ENCODE data around the gene FOXP4.

FOXP4 gene

DNA sequence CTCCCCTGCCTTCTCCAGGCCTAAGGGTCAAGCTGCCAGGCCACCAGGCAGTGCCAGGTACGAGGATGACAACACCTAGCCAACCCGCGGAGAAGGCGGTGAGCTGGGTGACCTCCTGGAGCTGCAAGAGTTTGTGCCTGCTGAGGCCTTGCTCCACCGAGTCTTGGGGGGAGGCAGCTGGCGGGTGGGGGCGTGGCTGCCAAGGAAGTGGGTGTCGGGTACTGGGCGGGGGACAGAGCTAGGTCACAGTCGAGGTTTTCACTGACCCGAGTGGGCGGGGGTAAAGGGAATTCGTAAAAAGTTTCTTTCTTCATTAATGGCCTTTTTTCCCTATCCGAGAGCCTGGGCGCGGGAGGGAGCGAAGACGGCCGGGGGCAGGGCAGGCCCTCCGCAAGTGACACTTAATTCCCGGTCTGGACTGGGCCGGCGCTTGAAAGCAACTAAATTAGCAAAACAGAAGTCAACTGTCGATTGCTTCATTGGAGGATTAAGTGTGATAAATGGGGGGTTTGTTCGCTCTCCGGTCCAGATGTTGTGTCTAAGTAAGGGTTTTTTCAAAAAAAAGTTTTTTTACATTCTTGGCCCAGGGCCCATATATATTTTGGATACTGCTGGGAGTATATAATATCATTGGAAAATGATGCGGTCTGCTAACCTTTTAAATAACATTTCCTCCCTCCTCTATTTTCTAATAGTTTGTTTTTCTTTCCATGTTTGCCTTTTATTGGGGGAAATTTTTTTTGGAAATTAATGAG is 43.1 kb upstream of the FOXP4 start:
- TF ChIP-seq, protein P1, sequence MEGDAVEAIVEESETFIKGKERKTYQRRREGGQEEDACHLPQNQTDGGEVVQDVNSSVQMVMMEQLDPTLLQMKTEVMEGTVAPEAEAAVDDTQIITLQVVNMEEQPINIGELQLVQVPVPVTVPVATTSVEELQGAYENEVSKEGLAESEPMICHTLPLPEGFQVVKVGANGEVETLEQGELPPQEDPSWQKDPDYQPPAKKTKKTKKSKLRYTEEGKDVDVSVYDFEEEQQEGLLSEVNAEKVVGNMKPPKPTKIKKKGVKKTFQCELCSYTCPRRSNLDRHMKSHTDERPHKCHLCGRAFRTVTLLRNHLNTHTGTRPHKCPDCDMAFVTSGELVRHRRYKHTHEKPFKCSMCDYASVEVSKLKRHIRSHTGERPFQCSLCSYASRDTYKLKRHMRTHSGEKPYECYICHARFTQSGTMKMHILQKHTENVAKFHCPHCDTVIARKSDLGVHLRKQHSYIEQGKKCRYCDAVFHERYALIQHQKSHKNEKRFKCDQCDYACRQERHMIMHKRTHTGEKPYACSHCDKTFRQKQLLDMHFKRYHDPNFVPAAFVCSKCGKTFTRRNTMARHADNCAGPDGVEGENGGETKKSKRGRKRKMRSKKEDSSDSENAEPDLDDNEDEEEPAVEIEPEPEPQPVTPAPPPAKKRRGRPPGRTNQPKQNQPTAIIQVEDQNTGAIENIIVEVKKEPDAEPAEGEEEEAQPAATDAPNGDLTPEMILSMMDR (IDR thresholded peaks at IDR 0.05; ENCODE audit: control extremely low read depth, extremely low read depth, low read depth, missing control alignments) = no peak
- DNase-seq (ENCODE audit: extremely low spot score) = no peak
- CTCF ChIA-PET = interaction anchor here (1.0 kb wide), 1 partner anchor 14 kb away, joined by 3 read pairs; no protein-coding TSS in a partner anchor
- POLR2A ChIA-PET = interaction anchor here (0.5 kb wide), 1 partner anchor 15 kb away, joined by 4 read pairs; no protein-coding TSS in a partner anchor

DNA sequence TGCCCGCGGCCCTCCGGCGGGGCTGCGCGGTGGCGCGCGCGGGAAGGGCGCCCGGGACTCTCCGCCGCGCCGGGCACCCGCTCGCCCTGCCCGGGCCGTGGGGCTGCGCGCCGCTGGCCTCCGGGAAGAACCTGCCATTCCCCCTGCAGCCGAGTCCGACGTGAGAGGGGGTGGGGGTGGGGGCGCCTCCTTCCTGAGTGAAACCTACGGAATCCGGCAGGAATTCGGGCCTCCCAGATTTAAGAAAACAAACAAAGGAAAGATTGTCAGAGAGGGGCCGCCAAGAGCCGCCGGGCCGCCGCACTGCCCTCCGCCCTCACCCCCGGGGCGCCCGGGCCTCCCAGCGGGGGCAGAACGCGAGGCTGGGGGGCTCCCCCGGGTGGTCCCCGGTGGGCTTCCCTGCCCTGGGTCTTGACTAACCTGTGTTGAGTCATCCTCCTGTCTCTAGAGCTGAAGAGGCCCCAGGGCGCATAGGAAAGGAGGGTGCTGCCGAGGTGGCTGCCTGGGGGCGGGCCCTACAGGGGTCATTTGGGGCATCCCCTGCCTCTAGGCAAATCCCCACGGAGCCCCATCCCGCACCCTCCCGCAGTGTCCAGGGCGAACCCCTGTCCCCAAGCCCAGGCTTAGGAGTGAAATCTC is 42.2 kb upstream of the FOXP4 start:
- TF ChIP-seq, protein P1 (IDR thresholded peaks at IDR 0.05; ENCODE audit: control extremely low read depth, extremely low read depth, low read depth, missing control alignments) = no peak
- POLR2A ChIA-PET = no interaction called here
- CTCF ChIA-PET = no interaction called here
- DNase-seq (ENCODE audit: extremely low spot score) = peak; percentile 63

DNA sequence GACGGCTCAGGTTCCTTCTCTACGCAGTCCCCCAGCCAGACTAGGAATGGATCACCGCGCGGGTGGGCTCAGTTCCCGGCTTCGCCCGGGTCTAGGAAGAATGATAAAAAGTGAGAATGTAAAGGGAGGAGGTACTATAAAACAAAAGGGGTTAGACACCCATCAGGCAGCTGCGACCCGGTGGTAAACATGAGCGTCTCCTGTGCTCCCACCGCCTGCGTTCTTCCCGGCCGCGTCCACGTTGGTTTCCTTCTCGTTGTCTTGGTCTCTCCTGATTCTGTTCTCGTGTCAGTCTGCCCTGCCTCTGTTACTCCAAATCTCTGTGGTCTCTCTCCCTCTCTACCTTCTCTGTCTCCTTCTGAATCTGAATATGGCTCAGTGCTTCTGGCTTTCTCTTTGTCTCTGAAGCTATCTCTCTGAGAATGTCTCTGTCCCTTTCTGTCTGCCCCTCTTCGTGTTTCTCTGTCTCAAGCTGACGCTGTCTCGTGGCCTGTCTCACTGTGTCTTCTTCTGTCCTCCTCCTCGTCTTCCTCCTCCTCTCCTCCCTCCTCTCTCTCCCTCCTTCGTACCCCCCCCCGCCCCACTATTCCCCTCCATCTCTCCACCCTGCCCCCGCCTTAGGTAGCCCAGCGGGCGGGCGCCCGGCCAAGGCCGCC is 41.6 kb upstream of the FOXP4 start:
- POLR2A ChIA-PET = no interaction called here
- TF ChIP-seq, protein P1 (IDR thresholded peaks at IDR 0.05; ENCODE audit: control extremely low read depth, extremely low read depth, low read depth, missing control alignments) = no peak
- peak; percentile 33 for DNase-seq (ENCODE audit: extremely low spot score)
- CTCF ChIA-PET = interaction anchor here (1.1 kb wide), 1 partner anchor 23 kb away, joined by 5 read pairs; no protein-coding TSS in a partner anchor

DNA sequence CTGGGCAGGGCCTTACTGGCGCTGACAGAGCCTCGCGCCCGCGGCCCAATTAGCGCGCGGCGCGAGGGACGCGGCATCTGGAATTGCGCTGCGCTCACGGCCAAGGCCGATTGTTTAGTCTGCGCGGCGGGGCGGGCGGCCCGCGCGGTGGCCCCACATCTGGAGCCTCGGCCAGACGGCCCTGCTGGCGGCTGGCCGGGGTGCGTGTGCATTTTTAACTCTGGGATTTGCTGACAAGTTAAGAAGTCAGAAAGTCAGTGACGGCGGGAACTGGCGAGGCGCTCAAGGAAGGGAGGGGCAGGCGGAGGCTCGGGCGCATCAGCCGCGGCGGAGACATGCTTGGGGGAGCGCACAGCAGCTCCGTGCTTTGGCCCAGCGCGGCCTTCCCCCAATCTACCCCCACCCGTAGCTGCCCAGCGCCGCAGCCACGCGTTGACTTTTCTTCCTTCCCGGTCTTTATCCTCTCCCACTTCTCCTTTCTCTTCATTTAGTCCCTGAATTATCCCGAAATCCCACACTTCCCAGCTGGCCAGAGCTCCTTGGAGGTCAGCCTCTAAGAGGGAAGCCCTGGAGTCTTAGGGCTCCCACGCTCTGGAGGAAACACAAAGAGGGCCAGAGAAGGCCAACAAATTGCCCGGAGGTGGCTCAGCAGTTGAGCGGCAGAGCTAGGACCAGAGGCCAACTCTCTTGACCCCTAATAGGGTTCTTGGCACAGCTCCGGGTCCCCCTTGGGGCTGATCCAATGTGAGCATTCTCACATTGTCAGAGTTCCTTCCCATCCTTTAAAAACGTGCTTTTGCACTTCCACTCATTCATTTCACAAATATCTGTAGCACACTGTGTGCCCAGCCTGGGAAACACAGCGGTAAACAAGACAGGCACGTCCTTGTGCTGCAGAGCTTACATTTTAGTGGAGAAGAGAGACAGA is 40.8 kb upstream of the FOXP4 start:
- CTCF ChIA-PET = interaction anchor here (1.0 to 1.1 kb wide), 2 partner anchors 22 to 137 kb away, joined by 4 to 5 read pairs; no protein-coding TSS in a partner anchor
- TF ChIP-seq, protein P1 (IDR thresholded peaks at IDR 0.05; ENCODE audit: control extremely low read depth, extremely low read depth, low read depth, missing control alignments) = no peak
- POLR2A ChIA-PET = interaction anchor here (0.6 kb wide), 1 partner anchor 171 kb away, joined by 3 read pairs; no protein-coding TSS in a partner anchor
- DNase-seq (ENCODE audit: extremely low spot score) = peak; percentile 78

DNA sequence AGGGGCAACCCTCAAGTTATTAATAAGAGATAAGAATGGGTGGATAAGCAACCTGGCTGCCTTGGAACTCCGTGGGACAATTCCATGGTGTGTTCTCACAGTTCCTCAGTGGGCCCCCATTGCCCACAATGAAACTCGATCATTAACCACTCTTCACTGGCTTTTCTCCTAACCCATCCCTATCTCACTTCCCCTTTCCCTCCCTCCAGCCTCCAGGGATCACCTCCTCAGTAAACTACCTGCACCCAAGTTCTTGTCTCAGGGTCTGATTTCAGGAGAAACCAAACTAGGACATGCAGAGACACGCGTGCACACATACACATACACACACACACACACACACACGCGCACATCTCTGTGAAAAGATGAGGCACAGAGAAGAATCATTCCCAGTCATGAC is 37.7 kb upstream of the FOXP4 start:
- CTCF ChIA-PET = interaction anchor here (1.2 kb wide), 2 partner anchors 10 to 175 kb away, joined by 3 to 4 read pairs; no protein-coding TSS in a partner anchor
- POLR2A ChIA-PET = no interaction called here
- TF ChIP-seq, protein P1 (IDR thresholded peaks at IDR 0.05; ENCODE audit: control extremely low read depth, extremely low read depth, low read depth, missing control alignments) = no peak
- DNase-seq (ENCODE audit: extremely low spot score) = no peak
